GM13977 (cell line): ENCODE measurements around the gene GRIK5.

Source experiments
- DNase-seq: peaks from one replicate; pipeline ENCODE4 v3.0.0; 2012; ENCODE audit warnings: low spot score
- CTCF ChIP-seq: IDR thresholded peaks from 2 replicates; pipeline ENCODE4 v1.5.1; 2012; ENCODE audit warnings: mild to moderate bottlenecking, control low read depth; ENCODE audit not compliant: insufficient read depth; ENCODE audit errors: extremely low read depth, missing control alignments
- in situ Hi-C: fragments of 300-500 bp; cut with MboI; formaldehyde crosslinking; loops from one replicate; pipeline ENCODE4 v1.12.0; 2022; ENCODE audit warnings: low sequenced_read_pairs, low pct_unique_long_range_greater_than_20kb, mixed read lengths, inconsistent platforms; ENCODE audit not compliant: unreplicated experiment

Gene GRIK5

GRCh38 chr19:42083537-42083936 lies 13.5 kb upstream of the GRIK5 start:
- in situ Hi-C loops: no loop called here
- TF ChIP-seq CTCF: no peak

GRCh38 chr19:42081584-42082203 lies 11.7 kb upstream of the GRIK5 start:
- DNase-seq: no peak
- in situ Hi-C loops: no loop called here
- TF ChIP-seq CTCF: peak; percentile 62

More at GRCh38 chr19:42083537-42083936, 13.5 kb upstream of the GRIK5 start:
- DNase-seq: no peak

- in situ Hi-C loops: no loop called here
These were observed 10.9 kb upstream of the GRIK5 start for GRCh38 chr19:42080764-42081375.

GRCh38 chr19:42079886-42080763 lies 10.1 kb upstream of the GRIK5 start:
- in situ Hi-C loops: no loop called here
- DNase-seq: no peak
- no peak for TF ChIP-seq CTCF

More at GRCh38 chr19:42080764-42081375, 10.9 kb upstream of the GRIK5 start:
- no peak for TF ChIP-seq CTCF
- DNase-seq: no peak

- no peak for TF ChIP-seq CTCF
- DNase-seq: no peak
- in situ Hi-C loops: no loop called here
These were observed 9.3 kb upstream of the GRIK5 start for GRCh38 chr19:42079276-42079669.

GRCh38 chr19:42078538-42079275 lies 8.7 kb upstream of the GRIK5 start:
- in situ Hi-C loops: no loop called here
- no peak for DNase-seq
- no peak for TF ChIP-seq CTCF
